Sciatic nerve (tissue), 1 donor: ENCODE data around the gene SSTR1. TPM values are rescaled to one million over a fixed set of nuclear protein-coding genes. Genes with fewer than 3 reads are reported as not detected.

ENCODE experiments used
- total RNA-seq: library from RNA; stranded (reverse); fragmentation: NEBNext Ultra II Directional; extraction: Animal tissue kit (Norgen Biotek cat#: 25700); gene quantifications from one replicate; pipeline ENCODE4 v1.2.1, GENCODE V29; 2021
- donor health status: DM: no; HTN: no; CAD: no.

SSTR1 gene
- total RNA-seq, 1 donor from 2014 or later, result 4.1 TPM

Other genes with a start within 250 kb of the SSTR1 start
- 47.3 TPM for gene CLEC14A, start 48.2 kb downstream of the SSTR1 start, total RNA-seq